Measurements from ENCODE around the gene FLVCR2.
"Not testable (repeated sequence)": the region's sequence is repeated elsewhere in the genome, so short reads cannot be mapped to it uniquely, and the experiment has no call there.

FLVCR2 gene

DNA sequence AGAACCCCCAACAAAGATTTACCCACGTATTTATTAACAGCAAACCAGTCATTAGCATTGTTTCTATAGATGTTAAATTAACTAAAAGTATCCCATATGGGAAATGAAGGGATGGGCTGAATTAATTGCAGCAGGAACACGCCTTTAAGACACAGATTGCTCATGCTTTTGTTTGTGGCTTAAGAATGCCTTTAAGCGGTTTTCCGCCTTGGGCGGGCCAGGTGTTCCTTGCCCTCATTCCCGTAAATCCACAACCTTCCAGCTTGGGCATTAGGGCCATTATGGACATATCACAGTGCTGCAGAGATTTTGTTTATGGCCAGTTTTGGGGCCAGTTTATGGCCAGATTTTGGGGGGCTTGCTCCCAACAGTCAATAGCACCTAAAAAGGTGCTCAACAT, 22.6 kb downstream of the FLVCR2 start:
- not testable (repeated sequence) for H3K9ac ChIP-seq (ENCODE audit: low read depth, low read length); H3K9me3 ChIP-seq (ENCODE audit: control insufficient read depth, insufficient read depth, low read length); H3K4me1 ChIP-seq (ENCODE audit: control insufficient read depth, insufficient read depth, low read length); H3K36me3 ChIP-seq (ENCODE audit: control insufficient read depth, insufficient read depth, low read length); H3K4me3 ChIP-seq (ENCODE audit: low read depth, low read length); H3K27me3 ChIP-seq (ENCODE audit: control insufficient read depth, insufficient read depth, low read length)

GRCh38 chr14:75602503-75602902, 24.1 kb downstream of the FLVCR2 start:
- Histone ChIP-seq H3K27me3 (ENCODE audit: control insufficient read depth, insufficient read depth, low read length) (no peaks in the 10 kb centered on the region), H3K4me3 (ENCODE audit: low read depth, low read length) (no peak overlapping the region), H3K36me3 (ENCODE audit: control insufficient read depth, insufficient read depth, low read length) (no peaks in the 10 kb centered on the region), H3K9ac (ENCODE audit: low read depth, low read length) (no peak overlapping the region), H3K4me1 (ENCODE audit: control insufficient read depth, insufficient read depth, low read length) (peaks cover 3% of the 10 kb centered on the region), H3K9me3 (ENCODE audit: control insufficient read depth, insufficient read depth, low read length) (no peaks in the 10 kb centered on the region)

DNA sequence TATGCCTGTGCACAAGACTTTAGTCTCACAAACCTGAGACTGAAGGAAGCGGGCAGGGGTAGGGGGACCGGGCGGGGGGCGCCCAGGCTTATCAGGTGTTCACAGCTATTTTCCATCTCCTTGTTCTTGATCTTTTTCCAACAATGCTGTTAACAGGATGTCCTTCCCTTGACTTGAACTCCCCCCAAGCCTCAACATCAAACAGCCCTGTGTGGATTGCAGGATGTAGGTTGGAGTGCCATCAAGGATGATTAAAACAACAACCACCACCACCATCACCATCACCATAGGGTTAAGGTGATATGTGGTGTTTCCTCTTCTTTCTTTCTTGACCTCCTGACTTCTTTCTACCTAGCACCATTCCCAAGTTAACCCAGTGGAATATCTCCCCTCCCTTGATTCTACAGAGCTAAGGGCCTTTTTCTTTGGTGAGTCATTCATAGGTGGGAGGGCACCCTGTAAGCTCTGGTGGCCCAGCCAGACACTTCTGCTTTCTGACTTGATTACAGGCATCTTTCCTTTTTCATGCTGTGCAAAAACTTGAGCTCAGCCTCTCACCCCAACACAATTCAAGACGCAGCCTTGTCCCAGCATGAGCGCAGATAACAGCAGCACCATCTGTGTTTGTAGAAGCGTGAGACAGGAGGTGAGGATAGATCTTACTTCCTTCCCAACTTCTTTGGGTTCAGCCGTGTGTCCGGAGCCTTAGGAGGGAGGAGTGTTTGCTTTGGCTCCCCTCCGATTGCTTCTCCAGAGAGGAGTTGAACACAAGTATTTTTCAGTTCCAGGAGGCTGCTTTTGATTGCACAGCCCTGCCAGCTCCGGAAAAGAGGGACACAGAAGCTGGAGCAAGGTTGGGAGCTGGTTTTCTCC, 26.8 kb downstream of the FLVCR2 start:
- Histone ChIP-seq H3K9me3 (ENCODE audit: control insufficient read depth, insufficient read depth, low read length) (no peaks in the 10 kb centered on the region), H3K4me1 (ENCODE audit: control insufficient read depth, insufficient read depth, low read length) (peaks cover 3% of the 10 kb centered on the region), H3K4me3 (ENCODE audit: low read depth, low read length) (no peak overlapping the region), H3K27me3 (ENCODE audit: control insufficient read depth, insufficient read depth, low read length) (no peaks in the 10 kb centered on the region), H3K9ac (ENCODE audit: low read depth, low read length) (no peak overlapping the region), H3K36me3 (ENCODE audit: control insufficient read depth, insufficient read depth, low read length) (no peaks in the 10 kb centered on the region)

- Histone ChIP-seq H3K27me3 (ENCODE audit: control insufficient read depth, insufficient read depth, low read length) (no peaks in the 10 kb centered on the region), H3K36me3 (ENCODE audit: control insufficient read depth, insufficient read depth, low read length) (no peaks in the 10 kb centered on the region), H3K4me3 (ENCODE audit: low read depth, low read length) (no peak overlapping the region), H3K4me1 (ENCODE audit: control insufficient read depth, insufficient read depth, low read length) (peaks cover 3% of the 10 kb centered on the region), H3K9me3 (ENCODE audit: control insufficient read depth, insufficient read depth, low read length) (no peaks in the 10 kb centered on the region), H3K9ac (ENCODE audit: low read depth, low read length) (no peak overlapping the region)
Observed at GRCh38 chr14:75605916-75606315, 27.5 kb downstream of the FLVCR2 start.

DNA sequence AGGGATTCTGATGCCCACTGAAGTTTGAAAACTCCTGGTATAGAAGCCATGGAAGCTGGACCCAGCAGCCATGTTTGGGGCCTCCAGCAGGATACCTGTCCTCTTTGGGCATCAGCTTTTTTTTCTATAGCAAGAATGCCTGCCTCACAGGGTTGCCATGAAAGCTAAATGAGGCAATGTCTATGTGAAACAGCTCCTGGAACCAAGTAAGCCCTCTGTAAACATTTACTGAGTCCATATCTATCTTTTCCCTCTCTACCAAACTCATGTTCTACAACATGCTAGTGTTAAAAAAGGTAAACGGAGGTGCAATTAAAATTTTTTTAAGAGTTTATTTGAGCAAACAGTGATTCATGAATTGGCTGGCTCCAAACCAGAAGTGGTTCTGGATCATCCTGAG, 28.6 kb downstream of the FLVCR2 start:
- H3K36me3 ChIP-seq (ENCODE audit: control insufficient read depth, insufficient read depth, low read length): no peaks in the 10 kb centered on the region
- H3K4me1 ChIP-seq (ENCODE audit: control insufficient read depth, insufficient read depth, low read length): peaks cover 3% of the 10 kb centered on the region
- H3K4me3 ChIP-seq (ENCODE audit: low read depth, low read length): no peak overlapping the region
- H3K9ac ChIP-seq (ENCODE audit: low read depth, low read length): no peak overlapping the region
- no peaks in the 10 kb centered on the region for H3K9me3 ChIP-seq (ENCODE audit: control insufficient read depth, insufficient read depth, low read length)
- H3K27me3 ChIP-seq (ENCODE audit: control insufficient read depth, insufficient read depth, low read length): no peaks in the 10 kb centered on the region

- Histone ChIP-seq H3K9me3 (ENCODE audit: control insufficient read depth, insufficient read depth, low read length) (no peaks in the 10 kb centered on the region), H3K9ac (ENCODE audit: low read depth, low read length) (no peak overlapping the region), H3K36me3 (ENCODE audit: control insufficient read depth, insufficient read depth, low read length) (no peaks in the 10 kb centered on the region), H3K4me1 (ENCODE audit: control insufficient read depth, insufficient read depth, low read length) (no peaks in the 10 kb centered on the region), H3K4me3 (ENCODE audit: low read depth, low read length) (no peak overlapping the region), H3K27me3 (ENCODE audit: control insufficient read depth, insufficient read depth, low read length) (no peaks in the 10 kb centered on the region)
Observed at GRCh38 chr14:75607842-75608640, 29.6 kb downstream of the FLVCR2 start.

DNA sequence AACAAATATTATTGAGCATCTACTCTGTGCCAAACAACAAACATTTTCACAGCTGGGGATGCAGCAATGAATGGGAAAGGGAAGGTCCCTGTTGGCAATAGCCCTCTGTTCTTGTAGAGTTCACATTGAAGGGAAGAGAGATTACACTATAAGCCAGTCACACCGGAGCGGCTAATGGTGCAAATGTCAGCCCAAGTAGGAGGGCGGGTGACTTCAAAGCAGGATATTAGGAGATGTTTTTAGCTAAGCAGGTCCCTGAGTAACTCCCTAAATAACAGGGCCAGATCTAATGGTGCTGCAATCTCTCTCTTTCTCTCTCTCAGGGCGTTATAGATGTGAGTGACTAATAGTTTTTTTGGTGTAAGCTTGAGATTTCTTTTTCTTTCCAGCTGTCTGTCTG, 30.7 kb downstream of the FLVCR2 start:
- Histone ChIP-seq H3K36me3 (ENCODE audit: control insufficient read depth, insufficient read depth, low read length) (no peaks in the 10 kb centered on the region), H3K9me3 (ENCODE audit: control insufficient read depth, insufficient read depth, low read length) (no peaks in the 10 kb centered on the region), H3K27me3 (ENCODE audit: control insufficient read depth, insufficient read depth, low read length) (no peaks in the 10 kb centered on the region), H3K4me1 (ENCODE audit: control insufficient read depth, insufficient read depth, low read length) (no peaks in the 10 kb centered on the region), H3K9ac (ENCODE audit: low read depth, low read length) (no peak overlapping the region), H3K4me3 (ENCODE audit: low read depth, low read length) (no peak overlapping the region)

DNA sequence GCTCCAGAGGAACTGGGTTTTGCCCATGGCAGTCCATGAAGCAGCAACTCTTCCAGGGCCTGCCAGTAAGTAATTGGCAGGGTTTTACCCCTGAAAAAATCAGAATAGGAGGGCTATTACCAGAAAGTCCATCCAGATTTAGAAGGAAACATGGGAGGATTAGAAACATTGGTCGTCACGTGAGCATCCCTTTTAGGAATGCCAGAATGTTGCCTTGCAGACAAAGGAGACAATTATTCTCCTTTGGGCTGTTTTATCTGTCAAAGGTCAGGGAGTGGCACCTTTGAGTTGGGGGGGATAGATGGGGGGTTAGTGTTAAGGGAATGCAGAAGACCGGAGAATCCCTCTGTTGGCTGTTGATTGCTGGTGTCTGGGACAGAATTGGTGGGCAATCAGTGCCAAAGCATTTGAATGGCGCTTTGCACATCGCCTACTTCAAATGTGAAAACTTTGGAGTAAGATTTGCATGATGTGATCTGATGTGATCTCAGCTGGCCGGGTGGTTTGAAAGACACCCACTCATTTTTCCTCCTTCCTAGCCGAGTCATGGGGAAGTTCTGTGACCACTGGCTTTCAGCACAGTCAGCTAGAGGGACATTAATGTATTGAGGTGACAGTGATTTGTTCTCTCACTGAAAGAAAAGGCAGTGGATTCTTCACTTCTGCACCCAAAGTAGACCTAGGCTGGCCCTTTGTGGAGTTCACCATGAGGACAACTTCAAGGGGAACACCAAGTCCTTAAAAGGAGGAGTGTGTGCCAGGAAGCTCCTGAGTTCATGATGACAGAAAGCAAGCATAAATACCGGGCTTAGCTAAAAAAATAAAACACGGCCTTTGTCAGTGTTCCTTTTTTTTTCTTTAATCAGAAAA, 31.4 kb downstream of the FLVCR2 start:
- no peak overlapping the region for H3K4me3 ChIP-seq (ENCODE audit: low read depth, low read length)
- no peak overlapping the region for H3K9ac ChIP-seq (ENCODE audit: low read depth, low read length)
- no peaks in the 10 kb centered on the region for H3K36me3 ChIP-seq (ENCODE audit: control insufficient read depth, insufficient read depth, low read length)
- H3K4me1 ChIP-seq (ENCODE audit: control insufficient read depth, insufficient read depth, low read length): no peaks in the 10 kb centered on the region
- H3K9me3 ChIP-seq (ENCODE audit: control insufficient read depth, insufficient read depth, low read length): no peaks in the 10 kb centered on the region
- no peaks in the 10 kb centered on the region for H3K27me3 ChIP-seq (ENCODE audit: control insufficient read depth, insufficient read depth, low read length)

DNA sequence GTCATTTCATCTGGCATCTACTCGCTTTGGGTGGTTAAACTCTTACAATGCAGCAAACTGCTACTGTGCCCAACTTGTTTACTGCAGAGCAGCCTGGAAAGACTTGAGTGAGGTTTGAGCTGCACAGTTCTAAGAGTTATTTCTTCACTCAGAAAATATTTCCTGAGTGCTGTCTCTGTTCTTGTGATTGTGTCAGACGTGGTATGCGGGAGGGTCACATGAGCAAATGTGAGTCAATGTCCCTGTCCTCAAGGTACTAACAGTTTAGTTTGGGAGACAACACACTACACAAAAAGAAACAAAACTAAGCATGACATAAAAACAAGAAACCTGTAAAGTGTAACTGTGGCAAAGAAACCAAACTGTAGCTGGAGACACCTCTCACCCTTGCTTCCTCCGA, 32.4 kb downstream of the FLVCR2 start:
- Histone ChIP-seq H3K4me3 (ENCODE audit: low read depth, low read length) (no peak overlapping the region), H3K4me1 (ENCODE audit: control insufficient read depth, insufficient read depth, low read length) (no peaks in the 10 kb centered on the region), H3K36me3 (ENCODE audit: control insufficient read depth, insufficient read depth, low read length) (no peaks in the 10 kb centered on the region), H3K27me3 (ENCODE audit: control insufficient read depth, insufficient read depth, low read length) (no peaks in the 10 kb centered on the region), H3K9me3 (ENCODE audit: control insufficient read depth, insufficient read depth, low read length) (no peaks in the 10 kb centered on the region), H3K9ac (ENCODE audit: low read depth, low read length) (no peak overlapping the region)

DNA sequence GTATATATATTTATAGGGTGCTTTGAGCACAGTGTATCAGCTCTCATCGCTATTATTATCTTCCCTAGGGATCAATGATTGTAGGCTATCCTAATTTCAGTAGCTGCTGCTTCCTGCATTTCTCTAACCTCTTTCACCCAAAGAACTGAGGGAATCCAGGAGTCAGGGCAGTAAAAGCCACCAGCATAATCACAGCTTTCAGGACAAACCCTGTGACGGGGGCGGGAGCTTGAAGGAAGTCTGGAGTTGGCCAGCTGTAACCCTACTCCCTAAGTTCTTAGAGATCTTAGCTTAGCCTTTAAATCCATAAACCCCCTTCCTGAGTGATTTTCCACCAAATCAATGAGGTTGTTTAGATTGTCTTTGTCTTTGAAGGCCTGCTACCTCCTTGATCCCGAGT, 33.7 kb downstream of the FLVCR2 start:
- H3K9ac ChIP-seq (ENCODE audit: low read depth, low read length): no peak overlapping the region

DNA sequence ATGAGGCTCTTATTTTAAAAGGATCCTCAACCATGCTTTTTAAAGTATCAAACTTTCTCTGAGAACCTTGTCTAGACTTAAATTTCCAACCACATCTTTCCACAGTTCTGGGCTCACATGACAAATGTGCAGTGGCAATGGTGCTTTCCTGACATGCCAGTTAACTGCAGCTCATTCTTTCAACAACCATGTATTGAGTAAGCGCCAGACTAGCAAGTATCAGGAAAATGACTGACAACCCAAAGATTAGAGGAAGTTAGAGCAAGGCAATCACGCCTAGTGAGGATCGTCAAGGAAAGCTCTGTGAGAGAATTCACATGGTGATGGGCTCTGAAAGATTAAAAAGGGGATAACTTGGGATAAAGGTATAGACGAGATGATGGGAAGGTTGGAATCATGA, 35.8 kb downstream of the FLVCR2 start:
- H3K4me1 ChIP-seq (ENCODE audit: control insufficient read depth, insufficient read depth, low read length): no peaks in the 10 kb centered on the region
- no peaks in the 10 kb centered on the region for H3K27me3 ChIP-seq (ENCODE audit: control insufficient read depth, insufficient read depth, low read length)
- no peaks in the 10 kb centered on the region for H3K9me3 ChIP-seq (ENCODE audit: control insufficient read depth, insufficient read depth, low read length)
- H3K9ac ChIP-seq (ENCODE audit: low read depth, low read length): no peak overlapping the region
- H3K4me3 ChIP-seq (ENCODE audit: low read depth, low read length): no peak overlapping the region
- no peaks in the 10 kb centered on the region for H3K36me3 ChIP-seq (ENCODE audit: control insufficient read depth, insufficient read depth, low read length)

More for the DNA sequence above, 33.7 kb downstream of the FLVCR2 start:
- no peaks in the 10 kb centered on the region for H3K4me1 ChIP-seq (ENCODE audit: control insufficient read depth, insufficient read depth, low read length)
- H3K27me3 ChIP-seq (ENCODE audit: control insufficient read depth, insufficient read depth, low read length): no peaks in the 10 kb centered on the region
- no peaks in the 10 kb centered on the region for H3K36me3 ChIP-seq (ENCODE audit: control insufficient read depth, insufficient read depth, low read length)
- H3K9me3 ChIP-seq (ENCODE audit: control insufficient read depth, insufficient read depth, low read length): no peaks in the 10 kb centered on the region
- H3K4me3 ChIP-seq (ENCODE audit: low read depth, low read length): no peak overlapping the region
